ENCODE measurements around the gene RELT.

- TF ChIP-seq TSC22D4 (tag; IDR thresholded peaks at IDR 0.05) (no peak), BRF2 (IDR thresholded peaks at IDR 0.05; ENCODE audit: borderline replicate concordance, insufficient read depth, insufficient read length) (no peak), SIN3B (IDR thresholded peaks at IDR 0.05; ENCODE audit: low read depth) (no peak), CTCF (IDR thresholded peaks at IDR 0.05 in 2 of 3, conservative IDR thresholded peaks at IDR 0.05 in 1 of 3; ENCODE audit: insufficient read depth in 2 of 3, low read depth in 1 of 3, low read length in 3 of 3) (no peak), TEAD1 (CRISPR knock-in tag; IDR thresholded peaks at IDR 0.05) (no peak), SRF (CRISPR knock-in tag; IDR thresholded peaks at IDR 0.05) (no peak), EP300 (IDR thresholded peaks at IDR 0.05; ENCODE audit: low read length) (no peak), CHD2 (IDR thresholded peaks at IDR 0.05; ENCODE audit: low read depth, low read length) (no peak), ZSCAN29 (IDR thresholded peaks at IDR 0.05) (no peak), CEBPB (tag; IDR thresholded peaks at IDR 0.05) (no peak), ZC3H4 (CRISPR knock-in tag; IDR thresholded peaks at IDR 0.05; ENCODE audit: borderline replicate concordance) (no peak), GTF2A2 (tag; IDR thresholded peaks at IDR 0.05) (no peak), ESRRA (IDR thresholded peaks at IDR 0.05; ENCODE audit: borderline replicate concordance, low read depth) (no peak)
These were observed 22.5 kb downstream of the RELT start for GRCh38 chr11:73398721-73399120.

Measured in K562 (cell line).